Measurements from ENCODE around the gene MCOLN1. TPM values are rescaled to one million over a fixed set of nuclear protein-coding genes. Genes with fewer than 3 reads are reported as not detected.

The MCOLN1 gene
- total and polyA plus RNA-seq, 9 of the 15 experiments (the other 6 are each of a cell fraction or from before 2014, with no cell fraction given): 0.25 to 15.4 (median 7.1) TPM

- no peak for TF ChIP-seq PREB (CRISPR knock-in tag; IDR thresholded peaks at IDR 0.05)
- peak; percentile 53 for TF ChIP-seq U2AF1 (optimal IDR thresholded peaks at IDR 0.05; ENCODE audit: low read depth, low read length)
- TF ChIP-seq RBFOX2 (IDR thresholded peaks at IDR 0.05; ENCODE audit: low read depth, low read length): peak; percentile 59
- TF ChIP-seq ZBTB33 (CRISPR knock-in tag; IDR thresholded peaks at IDR 0.05): peak; percentile 78
- peak; percentile 41 for TF ChIP-seq MEIS2 (IDR thresholded peaks at IDR 0.05; ENCODE audit: partially characterized antibody)
- no peak for TF ChIP-seq ARID1B (IDR thresholded peaks at IDR 0.05)
- no peak for TF ChIP-seq NR2F6 (CRISPR knock-in tag; IDR thresholded peaks at IDR 0.05)
- peak; percentile 48 for TF ChIP-seq CCNT2 (IDR thresholded peaks at IDR 0.05; ENCODE audit: borderline replicate concordance, extremely low read depth, insufficient read length, low read depth, low read length)
- no peak for TF ChIP-seq ZNF609 (CRISPR knock-in tag; IDR thresholded peaks at IDR 0.05; ENCODE audit: borderline replicate concordance)
- TF ChIP-seq E2F6 (IDR thresholded peaks at IDR 0.05; ENCODE audit: borderline replicate concordance in 1 of 2, extremely low read depth in 1 of 2, insufficient read depth in 1 of 2, insufficient read length in 1 of 2, low read depth in 1 of 2, low read length in 1 of 2, poor library complexity in 1 of 2, severe bottlenecking in 1 of 2): peak; percentile 88 to 89
- TF ChIP-seq CTBP1 (IDR thresholded peaks at IDR 0.05; ENCODE audit: borderline replicate concordance): peak; percentile 93
- TF ChIP-seq, protein P1, sequence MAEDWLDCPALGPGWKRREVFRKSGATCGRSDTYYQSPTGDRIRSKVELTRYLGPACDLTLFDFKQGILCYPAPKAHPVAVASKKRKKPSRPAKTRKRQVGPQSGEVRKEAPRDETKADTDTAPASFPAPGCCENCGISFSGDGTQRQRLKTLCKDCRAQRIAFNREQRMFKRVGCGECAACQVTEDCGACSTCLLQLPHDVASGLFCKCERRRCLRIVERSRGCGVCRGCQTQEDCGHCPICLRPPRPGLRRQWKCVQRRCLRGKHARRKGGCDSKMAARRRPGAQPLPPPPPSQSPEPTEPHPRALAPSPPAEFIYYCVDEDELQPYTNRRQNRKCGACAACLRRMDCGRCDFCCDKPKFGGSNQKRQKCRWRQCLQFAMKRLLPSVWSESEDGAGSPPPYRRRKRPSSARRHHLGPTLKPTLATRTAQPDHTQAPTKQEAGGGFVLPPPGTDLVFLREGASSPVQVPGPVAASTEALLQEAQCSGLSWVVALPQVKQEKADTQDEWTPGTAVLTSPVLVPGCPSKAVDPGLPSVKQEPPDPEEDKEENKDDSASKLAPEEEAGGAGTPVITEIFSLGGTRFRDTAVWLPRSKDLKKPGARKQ (CRISPR knock-in tag; IDR thresholded peaks at IDR 0.05): 0 out of 2 replicates have a peak, but pooled peaks have one; percentile 23
These were observed 21.5 kb upstream of the MCOLN1 start (continued) for GRCh38 chr19:7500811-7501450.

Data from K562 (cell line).